Gastroesophageal sphincter (tissue), 4 donors: ENCODE data around the gene ADGRD2. TPM values are rescaled to one million over a fixed set of nuclear protein-coding genes. Genes with fewer than 3 reads are reported as not detected.

Experiments used
- ATAC-seq: fragments of 150-250 bp; one replicate; pipeline ENCODE4 v1.9.1; 2016; ENCODE audit warnings: mild to moderate bottlenecking, moderate library complexity
- H3K27ac ChIP-seq, 4 donors: fragments of 200-600 bp; sonication (generic) in 3 of 4; 1 replicate in 3 of 4; 2 replicates in 1 of 4; pipeline ENCODE4 v1.5.1; 2016 to 2019
- H3K27me3 ChIP-seq: fragments of 200-600 bp; sonication (generic); one replicate; pipeline ENCODE4 v1.5.1; 2019
- H3K36me3 ChIP-seq, 2 donors: fragments of 200-600 bp; sonication (generic); one replicate each; pipeline ENCODE4 v1.5.1; 2019; ENCODE audit warnings: control low read depth in 1 of 2
- H3K4me1 ChIP-seq, 3 donors: fragments of 200-600 bp; sonication (generic); 1 replicate in 2 of 3; 2 replicates in 1 of 3; pipeline ENCODE4 v1.5.1; 2016 to 2019; ENCODE audit warnings: control low read depth in 2 of 3
- H3K4me3 ChIP-seq, 2 donors: fragments of 200-600 bp; sonication (generic); one replicate each; pipeline ENCODE4 v1.5.1; 2019; ENCODE audit warnings: mild to moderate bottlenecking in 1 of 2, moderate library complexity in 1 of 2
- H3K9me3 ChIP-seq, 3 donors: fragments of 200-600 bp; sonication (generic); one replicate each; pipeline ENCODE4 v1.5.1; 2017 to 2019; ENCODE audit warnings: control low read depth in 2 of 3
- CTCF ChIP-seq, 4 experiments: fragments of 200-600 bp in 2 of 4; fragments of 450-650 bp in 2 of 4; sonication (generic) in 1 of 4; IDR thresholded peaks; one replicate each; pipeline ENCODE4 v1.5.1; 2017 to 2019; ENCODE audit warnings: antibody characterized with exemption in 4 of 4, mild to moderate bottlenecking in 2 of 4, moderate library complexity in 2 of 4
- EP300 ChIP-seq: sonication (generic); formaldehyde crosslinking; IDR thresholded peaks from one replicate; pipeline ENCODE4 v1.6.1; 2017; ENCODE audit warnings: antibody characterized with exemption, mild to moderate bottlenecking
- POLR2A ChIP-seq, 2 donors: fragments of 450-650 bp; IDR thresholded peaks; one replicate each; pipeline ENCODE4 v1.6.1; 2017; ENCODE audit warnings: antibody characterized with exemption in 2 of 2, mild to moderate bottlenecking in 2 of 2, moderate library complexity in 1 of 2
- POLR2AphosphoS5 ChIP-seq: sonication (generic); formaldehyde crosslinking; IDR thresholded peaks from one replicate; pipeline ENCODE4 v1.6.1; 2017; ENCODE audit warnings: antibody characterized with exemption
- WGBS, 2 donors: methylation state at CpG; one replicate each; pipeline ENCODE4 v1.1.5; 2018; ENCODE audit warnings: low coverage in 1 of 2; 5-methylcytosine and 5-hydroxymethylcytosine counted together
- total RNA-seq, 4 donors: library from RNA; depleted of rRNA; stranded (reverse); fragments of >200 nt; gene quantifications; one replicate each; pipeline ENCODE4 v1.1.0, GENCODE V29; 2016

The ADGRD2 gene
- total RNA-seq, 4 donors from 2014 or later, result not detected

- no peak for TF ChIP-seq EP300
- TF ChIP-seq POLR2A (IDR thresholded peaks at IDR 0.05), result no peak
- peaks cover 0 to 4% (median 0%) of the 10 kb centered on the region in 3 donors for H3K4me1 ChIP-seq
- H3K9me3 ChIP-seq, result peaks cover 0 to 7% (median 0%) of the 10 kb centered on the region in 3 donors
- no peak overlapping the region for H3K4me3 ChIP-seq
- H3K36me3 ChIP-seq, result no peaks in the 10 kb centered on the region
- 76 to 100% methylated on average over 1 to 6 of the region's 9 CpGs for WGBS, 2 donors
- peaks cover 13% of the 10 kb centered on the region for H3K27me3 ChIP-seq
- ATAC-seq, result no peak
- H3K27ac ChIP-seq, result no peak overlapping the region
Observed at GRCh38 chr9:124458441-124458840, 8.2 kb downstream of the ADGRD2 start.

GRCh38 chr9:124462739-124463138, 12.5 kb downstream of the ADGRD2 start:
- Histone ChIP-seq H3K27me3 (peaks cover 23% of the 10 kb centered on the region), H3K4me1 (no peaks in the 10 kb centered on the region), H3K36me3 (no peaks in the 10 kb centered on the region), H3K4me3 (no peak overlapping the region), H3K27ac (no peak overlapping the region), H3K9me3 (peaks cover 0 to 10% (median 0%) of the 10 kb centered on the region in 3 donors)
- TF ChIP-seq CTCF (IDR thresholded peaks at IDR 0.05), result no peak
- no peak for TF ChIP-seq POLR2A (IDR thresholded peaks at IDR 0.05)
- no peak for TF ChIP-seq POLR2AphosphoS5
- TF ChIP-seq EP300, result no peak
- WGBS, 2 donors, result 67 to 93% methylated on average over 1 of the region's 1 CpG
- no peak for ATAC-seq

GRCh38 chr9:124465736-124466135, 15.5 kb downstream of the ADGRD2 start:
- Histone ChIP-seq H3K27ac (no peak overlapping the region), H3K9me3 (peaks cover 0 to 5% (median 0%) of the 10 kb centered on the region in 3 donors), H3K4me1 (no peaks in the 10 kb centered on the region), H3K4me3 (no peak overlapping the region), H3K36me3 (no peaks in the 10 kb centered on the region), H3K27me3 (peaks cover 52% of the 10 kb centered on the region)
- 40% methylated on average over 1 of the region's 3 CpGs; no CpG with 5 or more reads in 1 of the 2 donors for WGBS, 2 donors
- no peak for ATAC-seq
- TF ChIP-seq CTCF (IDR thresholded peaks at IDR 0.05) (no peak), POLR2AphosphoS5 (no peak), EP300 (no peak), POLR2A (IDR thresholded peaks at IDR 0.05) (no peak)

GRCh38 chr9:124467410-124468060, 17.3 kb downstream of the ADGRD2 start:
- peaks cover 0 to 4% (median 0%) of the 10 kb centered on the region in 3 donors for H3K9me3 ChIP-seq
- no peak overlapping the region for H3K27ac ChIP-seq
- no peaks in the 10 kb centered on the region for H3K36me3 ChIP-seq
- no peak overlapping the region for H3K4me3 ChIP-seq
- WGBS, 2 donors, result 80 to 98% methylated on average over 3 to 4 of the region's 17 CpGs
- H3K4me1 ChIP-seq, result no peaks in the 10 kb centered on the region
- TF ChIP-seq POLR2A (IDR thresholded peaks at IDR 0.05) (no peak), EP300 (no peak), POLR2AphosphoS5 (no peak), CTCF (IDR thresholded peaks at IDR 0.05) (no peak)
- peaks cover 65% of the 10 kb centered on the region for H3K27me3 ChIP-seq
- ATAC-seq, result no peak

- Histone ChIP-seq H3K9me3 (peaks cover 0 to 4% (median 0%) of the 10 kb centered on the region in 3 donors), H3K4me3 (no peak overlapping the region), H3K36me3 (no peaks in the 10 kb centered on the region), H3K27ac (no peak overlapping the region), H3K27me3 (peaks cover 65% of the 10 kb centered on the region), H3K4me1 (no peaks in the 10 kb centered on the region)
- ATAC-seq, result no peak
- WGBS, 2 donors, result 74 to 84% methylated on average over 2 to 6 of the region's 19 CpGs
- no peak for TF ChIP-seq EP300
- TF ChIP-seq POLR2A (IDR thresholded peaks at IDR 0.05), result no peak
- TF ChIP-seq CTCF (IDR thresholded peaks at IDR 0.05), result no peak
Observed at GRCh38 chr9:124468061-124468740, 17.9 kb downstream of the ADGRD2 start.
